ENCODE results near the gene ZNRF4. TPM values are rescaled to one million over a fixed set of nuclear protein-coding genes. Genes with fewer than 3 reads are reported as not detected.

Gene ZNRF4
- total RNA-seq, 1 experiment from 2014 or later, result not detected

DNA sequence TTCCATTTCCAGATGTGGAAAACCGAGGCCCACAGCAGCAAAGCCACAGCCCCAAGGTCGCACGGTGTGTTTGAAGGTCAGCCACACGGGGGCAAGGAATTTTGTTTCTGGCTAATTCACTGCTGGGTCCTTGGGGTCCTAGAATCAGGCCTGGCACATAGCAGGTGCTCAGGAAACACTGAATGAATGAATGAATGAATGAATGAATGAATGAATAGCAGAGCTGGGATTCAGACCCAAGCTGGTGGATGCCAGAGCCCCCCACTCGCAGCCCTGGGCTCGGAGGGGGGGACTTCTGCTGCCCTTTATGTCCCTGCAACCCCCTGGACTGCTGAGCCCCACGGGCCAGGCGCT is 37.0 kb downstream of the ZNRF4 start:
- Mint-ChIP-seq H3K4me3 (ENCODE audit: low read depth, unreplicated experiment) (no peak overlapping the region), H3K9me3 (ENCODE audit: low read depth, unreplicated experiment) (no peaks in the 10 kb centered on the region), H3K27ac (ENCODE audit: unreplicated experiment) (no peak overlapping the region), H3K4me1 (ENCODE audit: low read depth, unreplicated experiment) (peaks cover 5% of the 10 kb centered on the region), H3K27me3 (ENCODE audit: unreplicated experiment) (peaks cover 61% of the 10 kb centered on the region), H3K36me3 (ENCODE audit: insufficient read depth, unreplicated experiment) (peaks cover 4% of the 10 kb centered on the region)
- no peak for DNase-seq
- intact Hi-C loops (cut with micrococcal nuclease; ENCODE audit: unreplicated experiment), result no loop called here
- CTCF ChIA-PET, result no interaction called here
- no TSS peak for BruUV-seq (replicated peaks)
- TF ChIP-seq, protein P1, sequence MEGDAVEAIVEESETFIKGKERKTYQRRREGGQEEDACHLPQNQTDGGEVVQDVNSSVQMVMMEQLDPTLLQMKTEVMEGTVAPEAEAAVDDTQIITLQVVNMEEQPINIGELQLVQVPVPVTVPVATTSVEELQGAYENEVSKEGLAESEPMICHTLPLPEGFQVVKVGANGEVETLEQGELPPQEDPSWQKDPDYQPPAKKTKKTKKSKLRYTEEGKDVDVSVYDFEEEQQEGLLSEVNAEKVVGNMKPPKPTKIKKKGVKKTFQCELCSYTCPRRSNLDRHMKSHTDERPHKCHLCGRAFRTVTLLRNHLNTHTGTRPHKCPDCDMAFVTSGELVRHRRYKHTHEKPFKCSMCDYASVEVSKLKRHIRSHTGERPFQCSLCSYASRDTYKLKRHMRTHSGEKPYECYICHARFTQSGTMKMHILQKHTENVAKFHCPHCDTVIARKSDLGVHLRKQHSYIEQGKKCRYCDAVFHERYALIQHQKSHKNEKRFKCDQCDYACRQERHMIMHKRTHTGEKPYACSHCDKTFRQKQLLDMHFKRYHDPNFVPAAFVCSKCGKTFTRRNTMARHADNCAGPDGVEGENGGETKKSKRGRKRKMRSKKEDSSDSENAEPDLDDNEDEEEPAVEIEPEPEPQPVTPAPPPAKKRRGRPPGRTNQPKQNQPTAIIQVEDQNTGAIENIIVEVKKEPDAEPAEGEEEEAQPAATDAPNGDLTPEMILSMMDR (IDR thresholded peaks at IDR 0.05; ENCODE audit: unreplicated experiment), result no peak

DNA sequence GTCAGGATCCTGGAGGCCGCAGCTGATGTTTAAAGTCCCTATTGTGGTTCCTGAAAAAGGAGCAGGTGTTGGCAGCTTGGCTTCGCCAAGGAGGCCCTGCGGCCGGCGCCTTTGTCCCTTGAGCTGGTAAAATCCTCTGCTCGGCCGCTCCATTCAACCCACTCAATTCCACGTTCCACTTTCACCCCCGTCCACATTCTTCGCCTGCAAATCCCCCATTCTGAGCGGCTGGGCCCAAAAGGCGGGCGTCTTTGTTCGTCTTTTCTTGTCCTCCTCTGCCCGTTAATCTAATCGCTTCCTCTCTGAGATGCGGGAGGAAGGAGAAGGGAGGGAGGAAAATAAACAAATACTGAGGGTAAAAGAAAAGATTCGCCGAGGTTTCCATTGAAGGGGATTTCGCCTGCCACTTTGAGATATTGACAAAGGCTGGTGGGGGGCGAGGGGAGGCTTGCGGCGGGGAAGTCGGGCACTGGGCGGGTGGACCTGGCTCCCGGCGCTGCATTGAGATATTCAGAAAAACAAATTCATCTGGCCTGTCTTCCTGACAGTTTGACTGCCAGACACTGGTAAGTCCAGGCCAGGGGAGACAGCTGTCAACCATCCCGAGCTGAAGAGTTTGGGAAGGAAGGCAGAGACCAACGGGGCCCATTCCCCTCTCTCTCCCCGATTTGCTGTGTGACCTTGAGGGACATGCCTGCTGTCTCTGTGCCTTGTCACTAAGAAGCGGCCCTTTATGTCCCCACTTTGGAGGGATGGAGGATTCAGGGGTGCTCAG is 37.6 kb downstream of the ZNRF4 start:
- Mint-ChIP-seq H3K27ac (ENCODE audit: unreplicated experiment) (no peak overlapping the region), H3K36me3 (ENCODE audit: insufficient read depth, unreplicated experiment) (peaks cover 4% of the 10 kb centered on the region), H3K4me3 (ENCODE audit: low read depth, unreplicated experiment) (no peak overlapping the region), H3K4me1 (ENCODE audit: low read depth, unreplicated experiment) (no peaks in the 10 kb centered on the region), H3K9me3 (ENCODE audit: low read depth, unreplicated experiment) (no peaks in the 10 kb centered on the region), H3K27me3 (ENCODE audit: unreplicated experiment) (peaks cover 67% of the 10 kb centered on the region)
- no TSS peak for BruUV-seq (replicated peaks)
- no peak for DNase-seq
- intact Hi-C loops (cut with micrococcal nuclease; ENCODE audit: unreplicated experiment), result no loop called here
- TF ChIP-seq, protein P1 (IDR thresholded peaks at IDR 0.05; ENCODE audit: unreplicated experiment), result no peak
- CTCF ChIA-PET, result no interaction called here

- Mint-ChIP-seq H3K4me3 (ENCODE audit: low read depth, unreplicated experiment) (no peak overlapping the region), H3K9me3 (ENCODE audit: low read depth, unreplicated experiment) (no peaks in the 10 kb centered on the region), H3K27me3 (ENCODE audit: unreplicated experiment) (peaks cover 60% of the 10 kb centered on the region), H3K4me1 (ENCODE audit: low read depth, unreplicated experiment) (no peaks in the 10 kb centered on the region), H3K27ac (ENCODE audit: unreplicated experiment) (no peak overlapping the region), H3K36me3 (ENCODE audit: insufficient read depth, unreplicated experiment) (peaks cover 4% of the 10 kb centered on the region)
- intact Hi-C loops (cut with micrococcal nuclease; ENCODE audit: unreplicated experiment), result no loop called here
- CTCF ChIA-PET, result no interaction called here
- DNase-seq, result no peak
- TF ChIP-seq, protein P1 (IDR thresholded peaks at IDR 0.05; ENCODE audit: unreplicated experiment), result no peak
- BruUV-seq (replicated peaks), result no TSS peak
These were observed 39.6 kb downstream of the ZNRF4 start for GRCh38 chr19:5494773-5495172.

DNA sequence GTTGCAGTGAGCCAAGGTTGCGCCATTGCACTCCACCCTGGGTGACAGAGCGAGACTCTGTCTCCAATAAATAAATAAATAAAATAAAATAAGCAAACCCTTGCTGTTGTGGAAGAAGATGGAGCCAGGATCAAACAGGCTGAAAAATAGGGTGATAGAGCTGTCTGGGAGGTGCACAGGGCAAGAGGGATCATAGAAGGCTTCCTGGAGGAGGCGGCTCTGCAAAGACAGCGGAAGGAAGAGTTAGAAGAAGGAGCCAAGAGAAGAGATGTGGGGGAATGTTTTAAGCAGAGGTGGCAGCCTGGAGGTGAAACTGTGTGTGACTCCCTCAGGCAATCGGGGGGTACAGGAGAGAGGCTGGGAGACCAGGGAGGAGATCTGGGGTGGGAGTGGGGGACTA is 40.6 kb downstream of the ZNRF4 start:
- H3K9me3 Mint-ChIP-seq (ENCODE audit: low read depth, unreplicated experiment), result no peaks in the 10 kb centered on the region
- BruUV-seq (replicated peaks), result no TSS peak
- H3K27ac Mint-ChIP-seq (ENCODE audit: unreplicated experiment), result no peak overlapping the region
- no peak overlapping the region for H3K4me3 Mint-ChIP-seq (ENCODE audit: low read depth, unreplicated experiment)
- no peak for DNase-seq
- TF ChIP-seq, protein P1 (IDR thresholded peaks at IDR 0.05; ENCODE audit: unreplicated experiment), result no peak
- H3K36me3 Mint-ChIP-seq (ENCODE audit: insufficient read depth, unreplicated experiment), result no peaks in the 10 kb centered on the region
- H3K27me3 Mint-ChIP-seq (ENCODE audit: unreplicated experiment), result peaks cover 50% of the 10 kb centered on the region
- no peaks in the 10 kb centered on the region for H3K4me1 Mint-ChIP-seq (ENCODE audit: low read depth, unreplicated experiment)
- CTCF ChIA-PET, result no interaction called here
- intact Hi-C loops (cut with micrococcal nuclease; ENCODE audit: unreplicated experiment), result no loop called here

Data from Calu3 (cell line).